Endothelial cell of umbilical vein (primary cell): ENCODE data around the gene KRT79. TPM values are rescaled to one million over a fixed set of nuclear protein-coding genes. Genes with fewer than 3 reads are reported as not detected.

Source experiments
- BruUV-seq: library from RNA; stranded (reverse); fragments of 400-500 nt; replicated peaks from 2 replicates; lab custom pipeline; 2021; lab: Mats Ljungman, UMichigan
- CTCF ChIA-PET: fragments of 300-600, 350-600 bp; sonication (Branson Sonifier 250); formaldehyde crosslinking; loops from one replicate; lab custom pipeline; 2021; ENCODE audit warnings: antibody characterized with exemption, inconsistent platforms; lab: Charles Lee
- POLR2A ChIA-PET: fragments of 300-600, 350-600 bp; sonication (Branson Sonifier 250); formaldehyde crosslinking; loops from one replicate; lab custom pipeline; 2021; ENCODE audit warnings: antibody characterized with exemption, inconsistent platforms; lab: Charles Lee
- DNase-seq: peaks from one replicate; pipeline ENCODE4 v3.0.0-alpha.2; 2011; ENCODE audit warnings: low read depth, low spot score
- FAIRE-seq: peaks from 2 replicates; lab custom pipeline; 2011; peaks lifted over from hg19 to GRCh38; lab: Jason Lieb, UNC
- H2AFZ ChIP-seq: 2 replicates; pipeline ENCODE4 v1.6.0; 2012; ENCODE audit warnings: low read depth, low read length, control low read depth, inconsistent platforms
- H3K27ac ChIP-seq: 2 replicates; pipeline ENCODE4 v1.5.1; 2011; ENCODE audit warnings: low read depth, mild to moderate bottlenecking, control low read depth, low read length, moderate library complexity; ENCODE audit not compliant: insufficient read depth
- H3K27me3 ChIP-seq, 2 experiments: 2 replicates each; pipeline versions ENCODE4 v1.6.0 to v1.6.1; 2011; ENCODE audit warnings: low read length in 2 of 2, mixed read lengths in 1 of 2; ENCODE audit not compliant: control insufficient read depth in 2 of 2, insufficient read depth in 2 of 2
- H3K36me3 ChIP-seq, 2 experiments: 2 replicates in 1 of 2; 3 replicates in 1 of 2; pipeline ENCODE4 v1.5.1; 2011; ENCODE audit warnings: low read length in 2 of 2, mild to moderate bottlenecking in 1 of 2, moderate library complexity in 1 of 2; ENCODE audit not compliant: control insufficient read depth in 2 of 2, insufficient read depth in 2 of 2; ENCODE audit errors: extremely low read depth in 1 of 2
- H3K4me1 ChIP-seq: 3 replicates; pipeline ENCODE4 v1.5.1; 2011; ENCODE audit warnings: mild to moderate bottlenecking, low read length; ENCODE audit not compliant: control insufficient read depth, insufficient read depth; ENCODE audit errors: extremely low read depth
- H3K4me2 ChIP-seq: 2 replicates; pipeline ENCODE4 v1.6.1; 2011; ENCODE audit warnings: low read length, control low read depth, mixed read lengths; ENCODE audit not compliant: insufficient read depth
- H3K4me3 ChIP-seq, 3 experiments: fragments of 200-600 bp in 1 of 3; sonication (generic), shearing (Covaris generic) in 1 of 3; replicated peaks in 1 of 3; 2 replicates each; pipeline ENCODE4 v1.5.1; 2011 to 2016; ENCODE audit warnings: control low read depth in 3 of 3, low read length in 3 of 3, mild to moderate bottlenecking in 2 of 3, inconsistent platforms in 1 of 3, low read depth in 1 of 3, moderate library complexity in 1 of 3; ENCODE audit not compliant: insufficient read depth in 1 of 3
- H3K79me2 ChIP-seq: 2 replicates; pipeline ENCODE4 v1.6.0; 2012; ENCODE audit warnings: low read length, inconsistent platforms; ENCODE audit not compliant: control insufficient read depth, insufficient read depth
- H3K9ac ChIP-seq: replicated peaks from 2 replicates; pipeline ENCODE3; 2011; ENCODE audit warnings: low read length, control low read depth; ENCODE audit not compliant: insufficient read depth; ENCODE audit errors: extremely low read depth
- H3K9me1 ChIP-seq: replicated peaks from 3 replicates; pipeline ENCODE4 v1.6.0; 2011; ENCODE audit warnings: mild to moderate bottlenecking, low read length; ENCODE audit not compliant: control insufficient read depth, insufficient read depth; ENCODE audit errors: extremely low read depth
- H3K9me3 ChIP-seq: replicated peaks from 2 replicates; pipeline ENCODE4 v1.5.1; 2012; ENCODE audit warnings: low read length, inconsistent platforms; ENCODE audit not compliant: control insufficient read depth, insufficient read depth
- H4K20me1 ChIP-seq: replicated peaks from 2 replicates; pipeline ENCODE3; 2011; ENCODE audit warnings: mild to moderate bottlenecking, low read length; ENCODE audit not compliant: control insufficient read depth, insufficient read depth; ENCODE audit errors: extremely low read depth
- EZH2 ChIP-seq: IDR thresholded peaks from 2 replicates; pipeline ENCODE4 v1.6.1; 2012; ENCODE audit warnings: borderline replicate concordance, low read depth, mild to moderate bottlenecking, moderate library complexity, low read length, inconsistent platforms; ENCODE audit not compliant: severe bottlenecking
- FOS ChIP-seq: IDR thresholded peaks from 2 replicates; pipeline ENCODE4 v1.6.1; 2011; ENCODE audit warnings: mild to moderate bottlenecking, low read length, moderate library complexity, borderline replicate concordance; ENCODE audit not compliant: insufficient read depth
- GATA2 ChIP-seq: IDR thresholded peaks from 2 replicates; pipeline ENCODE4 v1.7.0; 2011; ENCODE audit warnings: low read depth, mild to moderate bottlenecking, moderate library complexity, mixed read lengths, low read length; ENCODE audit not compliant: insufficient read length, insufficient read depth
- JUN ChIP-seq: IDR thresholded peaks from 2 replicates; pipeline ENCODE4 v1.6.1; 2011; ENCODE audit warnings: borderline replicate concordance, low read depth; ENCODE audit not compliant: insufficient read length, insufficient read depth
- MYC ChIP-seq: IDR thresholded peaks from one replicate; pipeline ENCODE4 v1.6.1; 2011; ENCODE audit warnings: mild to moderate bottlenecking, low read depth, low read length
- POLR2A ChIP-seq: IDR thresholded peaks from 2 replicates; pipeline ENCODE4 v1.6.1; 2012; ENCODE audit warnings: low read depth, mild to moderate bottlenecking, control low read depth, low read length
- POLR2AphosphoS5 ChIP-seq: IDR thresholded peaks from 2 replicates; pipeline ENCODE4 v1.6.1; 2012; ENCODE audit warnings: low read depth, mild to moderate bottlenecking, control low read depth, low read length, moderate library complexity; ENCODE audit not compliant: insufficient read depth
- dilution Hi-C: fragments of 300-500 bp; cut with MboI; formaldehyde crosslinking; loops from one replicate; pipeline ENCODE4 v1.15.0; 2019; ENCODE audit warnings: low sequenced_read_pairs; ENCODE audit not compliant: extremely low pct_ligation_motif_present
- intact Hi-C: fragments of 100-400 bp; cut with micrococcal nuclease; formaldehyde crosslinking; loops from one replicate; pipeline ENCODE4 v1.10.0; 2022
- polyA plus RNA-seq, 4 experiments: library from polyadenylated mRNA; depleted of rRNA in 3 of 4; stranded (reverse) in 3 of 4; unstranded in 1 of 4; fragments of >200 nt; gene quantifications; 2 replicates each; pipeline versions ENCODE4 v1.2.1 to v1.2.3, GENCODE V29; 2011 to 2012; ENCODE audit warnings: missing spikeins in 1 of 4
- total RNA-seq: library from RNA; stranded (reverse); gene quantifications from 2 replicates; pipeline ENCODE4 v1.2.3, GENCODE V29; 2021
- TF ChIP-seq, protein P1 (sequence below): IDR thresholded peaks from 2 replicates; pipeline ENCODE4 v1.6.1; 2011; ENCODE audit not compliant: insufficient read depth, insufficient read length
- TF ChIP-seq, protein P2 (sequence below), 2 donors: IDR thresholded peaks; 1 replicate in 1 of 2; 2 replicates in 1 of 2; pipeline ENCODE4 v1.5.1; 2011; ENCODE audit warnings: low read length in 2 of 2, mild to moderate bottlenecking in 2 of 2, moderate library complexity in 2 of 2, control low read depth in 1 of 2, inconsistent platforms in 1 of 2, low read depth in 1 of 2; ENCODE audit not compliant: insufficient read depth in 1 of 2; ENCODE audit errors: extremely low read depth in 1 of 2

KRT79 gene
- total and polyA plus RNA-seq, 2 donors (not counting 3 experiments of a cell fraction or from before 2014, with no cell fraction given), result not detected

DNA sequence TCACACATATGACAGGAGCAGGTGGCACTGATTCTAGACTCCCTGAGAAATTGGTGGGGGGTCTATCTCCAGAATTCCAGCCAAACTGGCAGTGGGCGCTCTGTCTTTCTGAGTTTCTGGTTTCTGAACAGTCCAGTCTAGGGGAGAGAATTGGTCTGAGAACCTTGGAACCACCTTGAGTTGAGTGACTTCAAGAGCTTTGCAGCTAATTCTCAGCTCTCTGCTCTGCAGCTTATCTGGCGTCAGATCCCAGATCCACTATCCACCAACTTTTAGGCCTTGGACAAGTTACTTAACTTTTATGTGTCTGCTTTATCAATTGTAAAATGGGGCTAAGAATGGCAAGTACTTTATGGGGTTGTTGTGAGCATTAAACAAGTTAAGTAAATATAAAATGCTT, 55.3 kb downstream of the KRT79 start:
- H3K9ac ChIP-seq, result no peak overlapping the region
- FAIRE-seq (no peak), DNase-seq (no peak)
- no peaks in the 10 kb centered on the region for H3K9me3 ChIP-seq
- H3K27ac ChIP-seq, result no peak overlapping the region
- H3K9me1 ChIP-seq, result no peaks in the 10 kb centered on the region
- intact Hi-C loops, result no loop called here
- TF ChIP-seq, protein P1, sequence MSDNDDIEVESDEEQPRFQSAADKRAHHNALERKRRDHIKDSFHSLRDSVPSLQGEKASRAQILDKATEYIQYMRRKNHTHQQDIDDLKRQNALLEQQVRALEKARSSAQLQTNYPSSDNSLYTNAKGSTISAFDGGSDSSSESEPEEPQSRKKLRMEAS, result no peak
- H3K4me1 ChIP-seq, result no peaks in the 10 kb centered on the region
- no peak overlapping the region for H3K4me3 ChIP-seq
- H3K27me3 ChIP-seq, result peaks cover 8 to 10% of the 10 kb centered on the region in 2 experiments
- no peaks in the 10 kb centered on the region for H3K79me2 ChIP-seq
- no peak overlapping the region for H3K4me2 ChIP-seq
- POLR2A ChIA-PET, result no interaction called here
- BruUV-seq, result no TSS peak
- H2AFZ ChIP-seq, result no peak overlapping the region
- H4K20me1 ChIP-seq, result no peaks in the 10 kb centered on the region
- CTCF ChIA-PET, result interaction anchor here (1.2 to 1.4 kb wide), 2 partner anchors 11 to 87 kb away, joined by 3 to 4 read pairs; no protein-coding TSS in a partner anchor
- dilution Hi-C loops, result no loop called here
- H3K36me3 ChIP-seq, result no peaks in the 10 kb centered on the region

DNA sequence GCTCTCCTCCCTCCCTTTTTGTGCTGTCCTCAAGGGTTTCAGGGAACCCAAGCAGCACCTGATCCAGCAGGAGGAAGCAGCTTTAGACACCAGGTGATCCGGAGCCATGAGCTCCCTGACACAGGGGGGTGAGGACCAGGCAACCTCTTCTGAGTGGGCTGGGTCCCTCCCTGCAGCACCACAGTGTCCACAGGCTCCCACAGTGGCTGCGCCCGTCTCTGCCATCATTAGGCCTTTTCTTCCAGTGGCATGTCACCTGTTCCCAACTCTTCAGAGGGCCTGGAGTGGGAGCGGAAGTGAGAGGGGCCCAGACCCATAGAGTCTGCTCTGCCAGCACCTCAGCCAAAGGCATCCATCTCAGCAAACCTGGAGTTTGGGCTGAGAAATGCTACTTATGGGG, 56.5 kb downstream of the KRT79 start:
- no peak for TF ChIP-seq FOS
- no peak for TF ChIP-seq MYC
- TF ChIP-seq, protein P2, sequence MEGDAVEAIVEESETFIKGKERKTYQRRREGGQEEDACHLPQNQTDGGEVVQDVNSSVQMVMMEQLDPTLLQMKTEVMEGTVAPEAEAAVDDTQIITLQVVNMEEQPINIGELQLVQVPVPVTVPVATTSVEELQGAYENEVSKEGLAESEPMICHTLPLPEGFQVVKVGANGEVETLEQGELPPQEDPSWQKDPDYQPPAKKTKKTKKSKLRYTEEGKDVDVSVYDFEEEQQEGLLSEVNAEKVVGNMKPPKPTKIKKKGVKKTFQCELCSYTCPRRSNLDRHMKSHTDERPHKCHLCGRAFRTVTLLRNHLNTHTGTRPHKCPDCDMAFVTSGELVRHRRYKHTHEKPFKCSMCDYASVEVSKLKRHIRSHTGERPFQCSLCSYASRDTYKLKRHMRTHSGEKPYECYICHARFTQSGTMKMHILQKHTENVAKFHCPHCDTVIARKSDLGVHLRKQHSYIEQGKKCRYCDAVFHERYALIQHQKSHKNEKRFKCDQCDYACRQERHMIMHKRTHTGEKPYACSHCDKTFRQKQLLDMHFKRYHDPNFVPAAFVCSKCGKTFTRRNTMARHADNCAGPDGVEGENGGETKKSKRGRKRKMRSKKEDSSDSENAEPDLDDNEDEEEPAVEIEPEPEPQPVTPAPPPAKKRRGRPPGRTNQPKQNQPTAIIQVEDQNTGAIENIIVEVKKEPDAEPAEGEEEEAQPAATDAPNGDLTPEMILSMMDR (IDR thresholded peaks at IDR 0.05; ENCODE audit: extremely low read depth in 1 of 2, insufficient read depth in 1 of 2, low read depth in 1 of 2, low read length in 2 of 2), result no peak
- TF ChIP-seq JUN, result no peak
- TF ChIP-seq POLR2AphosphoS5, result no peak
- TF ChIP-seq GATA2, result no peak
- no peak for TF ChIP-seq POLR2A
- no peak for TF ChIP-seq EZH2
- TF ChIP-seq, protein P1, result no peak
- no peak overlapping the region for H2AFZ ChIP-seq
- dilution Hi-C loops (no loop called here), intact Hi-C loops (no loop called here)
- H3K79me2 ChIP-seq, result no peaks in the 10 kb centered on the region
- no peak overlapping the region for H3K27ac ChIP-seq
- H3K4me3 ChIP-seq, result no peak overlapping the region
- no peaks in the 10 kb centered on the region for H3K4me1 ChIP-seq
- H3K9me3 ChIP-seq, result no peaks in the 10 kb centered on the region
- H4K20me1 ChIP-seq, result no peaks in the 10 kb centered on the region
- no peaks in the 10 kb centered on the region for H3K36me3 ChIP-seq
- BruUV-seq, result no TSS peak
- no peak for DNase-seq
- ChIA-PET CTCF (interaction anchor here (1.3 kb wide), 1 partner anchor 10 kb away, joined by 3 read pairs; no protein-coding TSS in a partner anchor), POLR2A (no interaction called here)
- no peak overlapping the region for H3K9ac ChIP-seq
- FAIRE-seq, result no peak
- peaks cover 8 to 10% of the 10 kb centered on the region in 2 experiments for H3K27me3 ChIP-seq
- H3K4me2 ChIP-seq, result no peak overlapping the region
- no peaks in the 10 kb centered on the region for H3K9me1 ChIP-seq
